ENCODE measurements around the gene HNRNPDL.

Gene HNRNPDL

GRCh38 chr4:82450966-82451755 is 20.9 kb upstream of the HNRNPDL start:
- no peak overlapping the region for H3K4me3 ChIP-seq (ENCODE audit: low read depth, low read length)

GRCh38 chr4:82447886-82448285 is 17.6 kb upstream of the HNRNPDL start:
- in situ Hi-C loops (cut with HindIII; ENCODE audit: low sequenced_read_pairs), result no loop called here
- DNase-seq (ENCODE audit: low read depth, low spot score), result no peak
- no peak for TF ChIP-seq CTCF (IDR thresholded peaks at IDR 0.05; ENCODE audit: low read depth, low read length)
- H3K4me3 ChIP-seq (ENCODE audit: low read depth, low read length), result no peak overlapping the region

More at GRCh38 chr4:82450966-82451755, 20.9 kb upstream of the HNRNPDL start:
- no peak for TF ChIP-seq CTCF (IDR thresholded peaks at IDR 0.05; ENCODE audit: low read depth, low read length)
- in situ Hi-C loops (cut with HindIII; ENCODE audit: low sequenced_read_pairs), result no loop called here
- DNase-seq (ENCODE audit: low read depth, low spot score), result no peak

- in situ Hi-C loops (cut with HindIII; ENCODE audit: low sequenced_read_pairs), result no loop called here
- TF ChIP-seq CTCF (IDR thresholded peaks at IDR 0.05; ENCODE audit: low read depth, low read length), result no peak
- no peak overlapping the region for H3K4me3 ChIP-seq (ENCODE audit: low read depth, low read length)
- no peak for DNase-seq (ENCODE audit: low read depth, low spot score)
Observed at GRCh38 chr4:82439088-82439487, 8.8 kb upstream of the HNRNPDL start.

- in situ Hi-C loops (cut with HindIII; ENCODE audit: low sequenced_read_pairs), result no loop called here
- no peak for DNase-seq (ENCODE audit: low read depth, low spot score)
- TF ChIP-seq CTCF (IDR thresholded peaks at IDR 0.05; ENCODE audit: low read depth, low read length), result no peak
- no peak overlapping the region for H3K4me3 ChIP-seq (ENCODE audit: low read depth, low read length)
Observed at GRCh38 chr4:82437285-82438005, 7.2 kb upstream of the HNRNPDL start.

- no peak for TF ChIP-seq CTCF (IDR thresholded peaks at IDR 0.05; ENCODE audit: low read depth, low read length)
- in situ Hi-C loops (cut with HindIII; ENCODE audit: low sequenced_read_pairs), result no loop called here
- H3K4me3 ChIP-seq (ENCODE audit: low read depth, low read length), result no peak overlapping the region
- no peak for DNase-seq (ENCODE audit: low read depth, low spot score)
Observed at GRCh38 chr4:82436780-82437179, 6.5 kb upstream of the HNRNPDL start.

- no peak for TF ChIP-seq CTCF (IDR thresholded peaks at IDR 0.05; ENCODE audit: low read depth, low read length)
- DNase-seq (ENCODE audit: low read depth, low spot score), result no peak
- in situ Hi-C loops (cut with HindIII; ENCODE audit: low sequenced_read_pairs), result no loop called here
- no peak overlapping the region for H3K4me3 ChIP-seq (ENCODE audit: low read depth, low read length)
Observed at GRCh38 chr4:82436130-82436529, 5.9 kb upstream of the HNRNPDL start.
